ENCODE results near the gene PMEPA1.
A peak's percentile ranks its signal among the peaks of the same experiment; 100 is the strongest.

The PMEPA1 gene

DNA sequence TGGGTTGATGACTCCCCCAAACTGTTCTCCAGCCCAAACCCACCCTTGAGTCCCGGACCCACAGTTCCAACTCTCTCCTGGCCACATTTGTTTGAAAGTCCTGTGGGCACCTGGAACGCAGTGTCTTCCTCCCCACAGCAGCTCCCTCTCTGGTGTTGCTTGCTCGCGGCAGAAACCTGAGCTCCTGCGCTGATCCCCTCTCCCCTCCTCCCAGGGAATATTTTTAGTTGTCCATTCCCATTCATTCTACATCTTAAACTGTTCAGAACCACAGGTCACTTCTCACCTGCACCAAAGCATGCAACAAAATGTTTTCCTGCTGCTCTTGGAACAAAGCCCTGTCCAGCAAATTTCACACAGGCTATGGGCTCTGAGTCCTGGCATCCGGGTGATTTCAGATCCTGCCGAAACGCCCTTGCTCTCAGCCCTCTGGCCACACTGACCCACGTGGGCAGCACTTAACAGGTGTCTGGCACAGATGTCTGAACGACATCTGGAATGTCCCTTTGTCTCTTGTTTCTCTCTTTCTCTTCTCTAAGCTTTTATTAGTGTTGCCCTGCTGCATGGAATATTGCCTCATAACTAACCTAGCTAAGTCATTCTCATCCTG lies 27.0 kb upstream of the PMEPA1 start:
- no peak for DNase-seq (ENCODE audit: low read depth)

DNA sequence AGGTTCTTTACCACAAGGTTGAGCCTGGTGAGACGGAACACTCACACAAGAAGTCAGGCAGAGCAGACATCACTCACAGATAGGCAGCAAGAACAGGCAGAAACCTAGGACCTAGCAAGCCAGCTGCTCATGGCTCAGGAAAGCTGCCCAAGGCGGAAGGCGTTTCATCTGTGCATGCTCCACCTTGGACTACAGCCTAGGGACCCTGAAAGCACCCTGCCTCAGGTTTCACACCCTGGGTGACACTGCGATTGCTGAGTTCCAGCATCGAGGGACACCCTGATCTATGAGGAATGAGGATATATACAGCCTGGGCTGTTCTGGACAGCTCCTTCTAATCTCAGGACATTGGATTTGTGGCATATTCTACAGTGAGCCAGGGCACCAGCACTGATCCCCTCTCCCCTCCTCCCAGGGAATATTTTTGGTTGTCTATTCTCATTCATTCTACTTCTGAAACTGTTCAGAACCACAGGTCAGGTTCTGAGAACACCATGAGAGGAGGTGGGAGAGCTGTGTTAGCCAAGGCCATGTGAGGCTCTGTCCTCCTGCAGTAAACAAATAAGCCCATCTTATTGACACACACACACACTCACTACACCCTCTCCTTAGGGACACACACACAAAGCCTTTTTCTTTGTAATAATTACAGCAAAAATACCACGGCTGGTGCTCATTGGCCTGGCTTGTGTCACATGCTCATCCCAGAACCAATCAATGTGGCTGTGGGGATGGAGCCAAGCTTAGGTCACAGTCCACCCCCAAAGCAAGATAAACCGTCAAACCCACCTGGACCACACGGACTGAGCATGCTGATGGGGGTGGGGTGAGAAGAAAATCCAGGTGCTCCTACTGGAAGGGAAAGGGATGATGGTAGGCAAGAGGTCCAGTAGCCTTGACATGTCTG lies 26.3 kb upstream of the PMEPA1 start:
- DNase-seq (ENCODE audit: low read depth), result no peak

DNA sequence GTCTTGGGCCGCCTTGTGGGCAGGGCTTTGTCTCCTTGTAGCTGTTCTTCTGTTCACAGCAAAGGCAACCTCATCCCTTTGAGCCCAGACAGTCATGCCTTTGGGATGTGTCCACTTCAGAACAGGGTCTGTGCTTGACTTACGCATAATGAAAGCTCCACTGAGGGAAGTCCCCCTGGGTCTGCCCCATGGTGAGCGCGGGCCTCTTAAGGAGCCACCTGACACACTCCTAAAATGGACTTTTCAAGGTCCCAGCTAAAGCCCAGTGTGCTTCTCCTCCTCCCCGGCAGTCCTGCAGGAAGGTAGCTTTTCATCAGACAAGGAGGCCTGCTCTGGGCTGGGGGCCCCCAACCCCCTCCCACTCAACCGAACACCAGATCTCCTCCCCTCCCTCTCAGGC lies 24.9 kb upstream of the PMEPA1 start:
- DNase-seq (ENCODE audit: low read depth), result no peak

DNA sequence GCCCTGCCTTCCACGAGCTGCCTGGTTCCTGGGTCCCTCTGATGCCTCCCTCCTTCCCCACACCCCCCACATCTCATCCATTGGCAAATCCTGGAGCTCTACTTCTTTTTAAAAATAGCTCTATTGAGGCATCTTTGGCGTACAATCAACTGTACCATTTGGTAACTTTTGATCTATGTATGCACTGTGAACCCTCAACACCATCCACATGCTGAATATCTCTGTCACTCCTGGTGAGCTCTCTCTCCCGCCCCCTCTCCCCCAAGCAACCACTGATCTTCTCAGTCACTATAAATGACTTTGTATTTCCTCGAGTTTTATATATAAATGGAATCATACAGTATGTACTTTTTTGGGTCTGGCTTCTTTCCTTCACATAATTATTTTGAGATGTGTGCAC lies 22.4 kb upstream of the PMEPA1 start:
- no peak for DNase-seq (ENCODE audit: low read depth)

DNA sequence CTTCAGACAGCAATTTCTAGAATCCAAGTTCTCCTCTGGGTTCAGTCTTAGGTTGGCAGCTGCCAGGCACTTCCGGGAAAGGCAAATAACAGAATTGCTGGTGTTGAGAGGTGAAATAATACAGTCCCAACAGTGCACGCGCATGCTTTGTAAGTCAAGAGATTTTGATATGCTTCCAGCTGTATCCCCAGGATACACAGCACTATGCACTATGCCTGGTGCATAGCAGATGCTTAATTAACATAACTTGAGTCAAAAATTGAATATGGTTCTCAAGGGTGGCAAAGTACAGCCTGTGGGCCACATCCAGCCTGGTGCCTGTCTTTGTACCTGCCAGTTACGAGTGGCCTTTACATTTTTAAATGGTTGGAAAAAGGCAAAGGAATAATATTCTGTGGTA lies 18.9 kb upstream of the PMEPA1 start:
- no peak for DNase-seq (ENCODE audit: low read depth)

DNA sequence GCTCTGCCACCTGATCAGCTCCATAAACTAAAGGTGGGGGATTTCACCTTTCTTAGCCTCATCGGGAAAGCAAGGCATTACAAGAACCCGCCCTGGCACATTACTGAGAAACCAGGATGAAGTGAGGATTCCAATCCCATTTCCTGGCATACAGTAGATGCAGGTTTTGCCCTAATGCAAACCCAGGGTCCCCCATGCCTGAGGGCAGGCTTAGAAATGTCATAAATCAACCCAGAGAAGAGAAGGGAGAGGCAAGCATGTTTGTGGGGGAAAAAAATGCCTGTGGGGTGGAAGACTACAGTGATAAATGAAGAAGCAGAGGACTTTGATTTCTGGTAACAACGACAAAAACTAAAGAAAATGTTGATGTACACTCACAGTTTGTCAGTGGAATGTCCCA lies 18.0 kb upstream of the PMEPA1 start:
- no peak for DNase-seq (ENCODE audit: low read depth)

DNA sequence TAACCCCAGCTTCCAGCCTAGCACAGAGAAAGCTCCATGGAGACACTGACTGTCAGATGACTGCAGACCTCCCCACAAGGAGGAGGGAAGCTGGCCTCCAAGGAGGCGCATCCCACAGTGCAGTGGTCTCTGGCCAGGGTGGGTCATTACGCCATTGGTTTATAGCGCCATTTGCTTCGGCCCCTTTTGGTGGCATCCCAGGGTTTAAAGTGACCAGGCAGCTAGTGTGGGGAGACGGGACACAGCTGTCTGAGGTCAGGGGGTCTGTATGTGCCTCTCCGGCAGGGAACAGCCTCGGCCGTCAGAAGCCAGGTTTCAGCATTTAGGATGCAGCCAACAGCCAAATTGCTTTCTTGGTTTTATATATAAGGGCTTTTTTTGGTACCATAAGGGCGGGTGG lies 15.8 kb upstream of the PMEPA1 start:
- no peak for DNase-seq (ENCODE audit: low read depth)

DNA sequence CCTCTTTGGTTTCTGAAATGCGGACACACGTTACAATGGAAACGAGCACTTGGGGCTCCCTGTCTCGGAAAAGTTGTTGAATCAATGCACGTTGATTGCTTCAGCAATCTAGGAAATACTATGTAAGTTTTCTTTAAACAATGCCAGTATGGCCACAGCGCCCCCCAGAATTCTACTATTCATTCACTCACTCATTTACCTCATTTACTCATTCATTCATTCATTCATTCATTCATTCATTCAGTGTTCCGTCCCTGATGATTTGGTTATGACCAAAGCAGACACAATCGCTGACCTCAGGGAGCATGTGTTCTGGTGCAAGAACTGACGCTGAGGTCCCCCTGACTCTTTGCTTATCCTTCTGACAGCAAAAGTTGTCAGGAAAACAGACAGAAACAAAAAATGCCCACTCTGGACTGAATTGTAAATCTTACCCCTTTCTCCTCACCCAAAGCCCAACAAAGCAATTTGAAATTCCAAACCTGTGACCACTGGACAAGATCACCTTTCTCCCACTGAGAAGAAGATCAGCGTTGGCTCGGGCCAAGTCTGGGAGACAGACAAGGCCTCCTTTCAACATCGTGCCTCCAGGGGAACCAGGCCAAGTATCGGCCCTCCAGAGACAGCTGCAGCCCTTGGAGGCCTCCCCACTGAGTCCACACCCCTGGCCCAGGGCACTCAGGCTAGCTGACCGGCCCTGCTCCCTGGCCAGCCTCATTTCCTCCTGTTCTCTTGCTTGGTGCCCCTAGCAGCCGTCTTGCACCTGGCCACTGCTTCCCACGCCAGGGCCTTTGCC lies 15.0 kb upstream of the PMEPA1 start:
- DNase-seq (ENCODE audit: low read depth), result no peak

DNA sequence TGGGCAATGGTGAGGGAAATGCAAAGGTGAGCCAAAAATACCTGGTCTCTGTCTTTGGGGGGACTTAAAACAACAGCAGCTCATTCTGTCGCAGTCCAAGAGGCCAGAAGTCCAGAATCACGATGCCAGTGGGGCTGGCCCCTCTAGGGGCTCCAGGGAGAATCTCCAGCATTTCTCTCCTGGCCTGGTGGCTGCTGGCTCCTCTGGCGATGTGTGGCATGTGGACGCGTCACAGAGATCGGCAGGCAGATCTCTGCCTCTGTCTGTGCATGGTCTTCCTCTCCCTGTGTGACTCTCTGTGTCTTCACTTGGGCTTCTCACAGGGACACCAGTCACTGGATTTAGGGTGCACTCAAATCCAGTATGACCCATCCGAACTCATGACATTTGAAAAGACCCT lies 14.0 kb upstream of the PMEPA1 start:
- no peak for DNase-seq (ENCODE audit: low read depth)

DNA sequence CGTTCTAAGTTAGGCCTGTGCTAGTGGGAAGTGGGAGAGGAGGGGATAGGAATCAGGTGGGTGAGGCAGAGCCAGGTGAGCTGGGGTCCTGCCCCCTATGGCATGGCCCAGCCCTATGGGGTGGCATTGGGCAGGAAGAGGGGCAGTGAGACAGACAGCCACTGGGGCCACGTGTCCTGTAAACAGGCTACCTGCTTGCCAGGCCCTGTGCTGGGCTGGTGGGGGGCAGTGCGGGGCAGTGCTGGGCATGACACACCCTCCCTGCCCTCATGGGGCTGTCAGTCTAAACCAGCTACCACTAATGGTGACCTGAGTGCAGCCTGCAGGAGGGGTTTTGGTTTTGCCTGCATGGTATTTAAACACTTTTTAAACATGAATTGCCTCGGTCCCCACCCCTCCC lies 10.1 kb upstream of the PMEPA1 start:
- no peak for DNase-seq (ENCODE audit: low read depth)

DNA sequence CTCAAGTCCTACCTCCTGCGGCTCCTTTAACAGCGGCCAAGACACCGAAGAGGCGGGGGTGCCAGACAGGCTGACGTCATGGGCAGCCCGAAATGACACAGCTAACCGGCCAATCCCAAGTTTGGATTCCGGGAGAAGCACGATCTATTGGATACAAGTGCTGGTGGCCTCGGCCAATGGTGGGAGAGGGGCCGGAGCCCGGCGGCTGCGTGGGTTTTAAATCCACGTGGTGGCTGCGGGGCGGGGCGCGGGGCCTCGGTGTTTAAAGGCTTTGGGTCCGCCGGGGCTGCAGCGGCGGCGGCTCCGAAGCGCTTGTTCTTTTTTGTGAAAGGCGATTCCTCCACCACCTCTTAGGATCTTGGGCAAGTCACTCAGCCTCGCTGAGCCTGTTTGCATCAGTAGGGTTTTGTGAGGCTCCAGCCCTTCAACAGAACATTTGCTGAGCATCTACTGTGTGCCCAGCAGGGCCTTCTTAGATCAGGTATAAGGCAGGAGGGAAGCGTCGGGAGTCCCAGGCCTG lies 8.7 kb upstream of the PMEPA1 start:
- peak; percentile 94 for DNase-seq (ENCODE audit: low read depth)

DNA sequence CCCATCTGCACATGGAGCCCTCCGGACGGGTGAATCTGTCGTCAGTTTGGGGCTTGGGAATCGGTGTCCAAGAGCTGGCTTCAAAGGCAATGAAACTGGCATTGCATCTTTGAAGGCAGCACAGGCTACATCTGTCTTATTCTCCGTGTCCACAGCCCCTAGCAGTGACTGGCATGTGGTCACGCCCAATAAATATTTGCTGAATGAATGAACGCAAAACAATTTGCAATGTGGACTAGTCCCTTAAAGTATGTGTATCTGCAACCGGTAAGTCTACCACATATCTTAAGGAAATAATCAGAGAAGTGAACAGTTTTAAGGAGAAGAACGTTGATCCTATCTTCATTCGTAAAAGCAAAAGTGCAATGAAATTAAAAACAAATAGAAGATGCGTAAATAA lies 8.0 kb upstream of the PMEPA1 start:
- DNase-seq (ENCODE audit: low read depth), result no peak

DNA sequence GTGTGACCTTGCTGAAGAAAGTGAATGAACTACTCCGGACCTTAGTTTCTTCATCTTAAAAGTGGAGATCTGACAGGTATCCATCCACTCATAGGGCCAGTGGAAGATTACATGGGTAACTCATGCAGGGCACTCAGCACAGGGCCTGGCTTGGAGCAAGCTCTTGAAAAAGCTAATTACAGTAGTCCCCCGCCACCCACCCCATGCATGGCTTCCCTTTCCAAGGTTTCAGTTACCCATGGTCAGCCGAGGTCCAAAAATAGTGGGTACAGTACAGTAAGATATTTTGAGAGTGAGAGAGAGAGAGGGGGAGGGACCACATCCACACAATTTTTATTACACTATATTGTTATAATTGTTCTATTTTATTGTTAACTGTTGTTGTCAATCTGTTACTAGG lies 7.1 kb upstream of the PMEPA1 start:
- no peak for DNase-seq (ENCODE audit: low read depth)

DNA sequence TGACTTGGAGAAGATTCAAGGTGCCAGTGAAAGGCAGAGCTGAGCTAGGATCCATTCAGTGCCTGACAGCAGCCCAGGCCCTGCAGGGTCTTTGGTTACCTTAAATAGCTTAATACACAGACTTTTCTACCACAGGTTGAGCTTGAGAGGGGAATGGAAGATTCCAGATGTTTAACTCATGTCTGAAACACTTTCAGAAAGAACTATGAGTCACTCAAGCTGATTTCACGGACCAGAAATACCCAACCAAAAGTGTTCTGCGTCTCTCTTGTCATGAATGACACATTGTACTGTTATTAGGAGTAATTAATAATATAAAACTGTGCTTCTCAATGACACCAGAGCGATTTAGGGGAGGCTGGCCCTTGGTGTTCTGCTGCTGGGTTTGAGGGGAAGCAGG lies 6.4 kb upstream of the PMEPA1 start:
- DNase-seq (ENCODE audit: low read depth), result peak; percentile 31

DNA sequence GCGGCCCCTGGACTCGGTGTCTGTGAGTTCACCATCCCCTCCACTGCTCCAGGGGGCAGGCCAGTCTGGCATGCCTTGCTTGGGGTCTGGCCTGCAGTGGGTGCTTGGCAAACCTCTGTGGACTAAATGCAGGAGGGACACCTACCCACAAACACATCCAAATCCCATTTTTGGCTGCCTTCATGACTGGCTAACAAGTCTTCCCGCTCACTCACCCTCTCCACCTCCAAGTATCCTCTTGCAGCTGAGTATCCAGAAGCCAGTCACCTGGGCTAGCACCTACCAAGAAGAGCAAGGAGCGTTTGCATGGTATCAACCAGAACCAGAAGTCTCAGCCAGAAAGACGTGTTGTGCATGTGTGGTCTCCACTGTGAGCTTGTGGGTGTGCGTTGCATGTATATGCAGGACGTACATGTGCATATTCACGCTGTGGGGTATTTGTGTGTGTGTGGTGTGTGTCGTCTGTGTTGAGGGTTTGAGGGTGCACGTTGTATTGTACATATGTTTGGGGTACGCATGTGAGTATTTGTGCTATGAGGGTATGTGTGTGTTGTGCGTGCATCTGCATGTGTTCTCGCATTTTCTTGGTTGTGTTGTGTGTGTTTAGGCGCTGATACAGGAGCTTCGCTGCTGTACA lies 5.6 kb upstream of the PMEPA1 start:
- DNase-seq (ENCODE audit: low read depth), result no peak

DNA sequence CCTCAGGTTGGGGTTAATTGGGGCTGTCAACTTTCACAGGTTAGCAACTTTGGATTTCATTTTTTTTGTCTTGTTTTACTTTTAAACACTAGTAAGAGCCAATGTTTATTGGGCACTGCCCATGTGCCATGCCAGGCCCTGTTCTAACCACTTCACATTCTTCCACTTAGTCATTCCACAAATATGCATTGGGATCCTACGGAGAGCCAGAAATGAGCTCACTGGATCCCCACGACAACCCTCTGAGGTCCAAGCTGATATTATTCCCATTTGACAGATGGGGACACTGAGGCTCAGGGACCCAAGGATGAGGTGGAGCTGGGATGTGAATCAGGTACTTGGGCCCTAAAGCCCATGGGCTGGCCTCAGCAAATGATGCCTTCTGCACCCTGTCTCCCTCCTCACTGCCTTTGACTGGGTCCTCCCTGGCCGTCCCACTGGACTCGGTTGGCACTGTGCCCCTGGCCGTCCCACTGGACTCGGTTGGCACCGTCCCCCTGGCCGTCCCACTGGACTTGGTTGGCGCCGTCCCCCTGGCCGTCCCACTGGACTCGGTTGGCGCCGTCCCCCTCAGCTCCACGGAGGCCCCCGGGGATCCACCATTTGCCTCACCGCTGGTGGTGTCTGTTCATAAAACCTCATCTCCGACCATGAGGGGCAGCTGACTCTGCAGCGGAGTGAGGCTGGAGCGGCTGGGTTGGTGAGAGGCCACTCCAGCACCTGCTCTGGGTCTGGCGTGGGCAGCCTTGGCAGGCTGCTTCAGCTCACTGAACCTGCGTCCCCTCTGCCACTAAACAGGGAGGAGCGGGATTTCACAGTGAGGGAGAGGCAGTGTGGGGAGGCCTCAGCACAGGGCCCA lies 4.8 kb upstream of the PMEPA1 start:
- DNase-seq (ENCODE audit: low read depth), result peak; percentile 81

DNA sequence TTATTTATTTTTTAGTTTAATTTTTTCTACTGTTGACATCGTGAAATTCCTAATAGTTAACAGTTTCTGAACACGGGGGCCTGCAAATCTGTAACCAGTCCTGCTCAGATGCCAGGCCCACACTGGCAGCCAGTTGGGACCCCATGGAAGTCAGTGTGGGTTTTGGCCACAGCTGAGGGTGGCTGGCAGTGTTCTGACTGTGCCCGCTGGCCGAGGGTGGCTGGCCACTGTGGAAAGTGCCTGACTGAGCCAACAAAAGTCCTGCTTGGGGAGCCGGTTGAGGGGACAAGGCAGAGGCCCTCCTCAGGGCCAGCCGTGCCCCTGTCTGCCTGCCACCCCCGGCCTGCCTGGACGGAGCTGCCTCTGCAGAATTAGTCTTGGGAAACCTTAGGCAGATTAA lies 4.1 kb upstream of the PMEPA1 start:
- DNase-seq (ENCODE audit: low read depth), result no peak

DNA sequence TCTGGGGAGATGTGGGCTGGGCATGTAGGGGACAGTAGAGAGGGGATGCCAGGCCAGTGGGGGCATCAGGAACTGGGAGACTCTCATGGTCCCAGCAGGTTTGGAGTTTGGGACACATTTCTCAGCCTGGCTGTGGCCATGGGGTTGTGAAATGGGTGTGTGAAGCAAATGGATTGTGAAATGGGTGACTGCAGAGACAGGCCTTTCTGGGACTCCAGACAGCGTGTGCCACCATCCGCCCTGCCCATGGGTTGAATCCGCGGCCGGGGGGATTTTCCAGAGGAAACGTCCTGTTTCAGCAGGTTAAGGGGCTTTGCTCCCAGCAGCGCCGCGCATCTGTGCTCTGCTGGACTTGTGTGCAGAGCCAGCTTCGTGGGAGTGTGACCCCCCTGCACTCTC lies 3.7 kb upstream of the PMEPA1 start:
- peak; percentile 60 for DNase-seq (ENCODE audit: low read depth)

DNA sequence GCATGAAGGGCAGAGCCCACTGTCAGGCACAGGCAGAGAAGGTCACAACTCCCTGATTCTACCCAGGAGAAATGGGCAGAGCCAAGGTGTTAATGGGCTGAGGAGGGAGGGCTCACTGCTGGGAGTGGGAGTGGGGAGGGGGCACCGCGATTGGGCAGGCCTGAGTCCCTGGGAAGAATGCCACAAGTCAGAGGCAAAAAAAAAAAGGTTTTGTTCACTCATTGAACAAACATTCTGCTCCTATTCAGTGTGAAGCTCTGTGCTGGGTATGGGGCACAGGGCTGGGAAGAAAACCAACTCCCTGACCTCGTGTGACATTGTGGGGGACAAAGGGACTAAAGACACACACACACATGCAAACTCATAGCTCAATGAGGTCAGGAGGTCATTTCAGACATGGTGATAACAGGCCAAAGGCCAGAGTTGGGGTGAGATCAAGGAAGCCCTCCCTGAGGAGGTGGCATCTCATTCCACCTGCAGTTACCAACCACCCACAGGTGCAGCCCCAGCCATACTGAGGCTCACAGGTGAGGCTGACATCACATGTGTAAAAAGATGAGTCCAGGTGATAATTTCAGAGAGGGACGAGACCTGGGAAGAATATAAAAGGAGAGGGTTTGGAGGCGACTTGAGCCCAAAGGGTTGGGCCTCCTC lies 3.2 kb upstream of the PMEPA1 start:
- DNase-seq (ENCODE audit: low read depth), result no peak

DNA sequence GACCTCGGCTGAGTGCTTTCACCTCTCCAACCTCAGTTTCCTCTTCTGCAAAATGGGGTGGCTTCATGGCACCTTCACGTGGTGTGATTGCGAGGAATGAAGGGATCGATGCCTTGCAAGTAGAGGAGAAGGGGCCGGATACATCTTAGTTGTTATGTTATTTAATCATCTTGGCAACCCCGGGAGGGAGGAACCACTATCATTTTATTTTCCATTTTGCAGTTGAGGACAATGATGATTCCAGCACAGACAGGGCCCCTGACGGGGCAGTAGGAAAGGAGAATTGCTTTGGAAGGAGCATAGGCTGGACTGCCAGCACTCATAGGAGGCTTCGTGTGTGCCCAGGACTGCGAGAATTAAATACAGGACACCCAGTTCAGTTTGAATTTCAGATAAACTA lies 2.5 kb upstream of the PMEPA1 start:
- no peak for DNase-seq (ENCODE audit: low read depth)

DNA sequence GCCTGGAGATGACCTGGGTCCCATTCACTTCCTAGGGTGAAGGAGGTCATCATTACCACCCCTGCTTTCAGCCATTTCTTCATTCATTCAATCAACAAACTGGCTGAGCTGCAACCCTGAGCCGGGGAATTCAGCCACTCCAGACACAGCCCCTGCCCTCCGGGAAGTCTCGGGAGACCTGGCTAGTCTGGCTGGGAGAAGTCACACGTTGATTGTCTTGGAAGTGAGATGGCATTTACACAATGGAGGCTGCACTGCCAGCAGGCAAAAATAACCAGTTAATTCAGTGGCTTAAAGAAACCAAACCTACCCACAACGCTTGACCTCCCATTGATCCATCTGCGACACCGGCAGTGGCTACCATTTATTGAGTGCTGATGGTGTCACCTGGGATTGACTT lies 2.0 kb upstream of the PMEPA1 start:
- no peak for DNase-seq (ENCODE audit: low read depth)
